Hepatocyte (in vitro differentiated cells): ENCODE measurements around the gene MAGEF1. TPM values are rescaled to one million over a fixed set of nuclear protein-coding genes. Genes with fewer than 3 reads are reported as not detected.

Source experiments
- DNase-seq: peaks from one replicate; pipeline ENCODE4 v3.0.0-alpha.2; 2016; ENCODE audit warnings: low spot score
- H2AFZ ChIP-seq: fragments of 200-600 bp; sonication (generic); 2 replicates; pipeline ENCODE4 v1.6.0; 2016; ENCODE audit warnings: antibody characterized with exemption, mild to moderate bottlenecking
- H3K27ac ChIP-seq: fragments of 200-600 bp; sonication (generic); 2 replicates; pipeline ENCODE4 v1.5.1; 2016; ENCODE audit warnings: mild to moderate bottlenecking
- H3K27me3 ChIP-seq: fragments of 200-600 bp; sonication (generic); 2 replicates; pipeline ENCODE4 v1.6.1; 2016
- H3K36me3 ChIP-seq: fragments of 200-600 bp; sonication (generic); replicated peaks from 2 replicates; pipeline ENCODE4 v1.5.1; 2016; ENCODE audit warnings: low read depth; ENCODE audit not compliant: insufficient read depth
- H3K4me1 ChIP-seq: fragments of 200-600 bp; sonication (generic); 2 replicates; pipeline ENCODE4 v1.5.1; 2016; ENCODE audit warnings: mild to moderate bottlenecking, moderate library complexity; ENCODE audit not compliant: insufficient read depth
- H3K4me2 ChIP-seq: fragments of 200-600 bp; sonication (generic); 2 replicates; pipeline ENCODE4 v1.6.0; 2016
- H3K4me3 ChIP-seq: fragments of 200-600 bp; sonication (generic); 2 replicates; pipeline ENCODE4 v1.5.1; 2016; ENCODE audit warnings: mild to moderate bottlenecking
- H3K79me2 ChIP-seq: fragments of 200-600 bp; sonication (generic); 2 replicates; pipeline ENCODE4 v1.6.0; 2017; ENCODE audit warnings: mild to moderate bottlenecking
- H3K9me2 ChIP-seq: fragments of 200-600 bp; sonication (generic); replicated peaks from 2 replicates; pipeline ENCODE4 v1.6.0; 2017; ENCODE audit warnings: mild to moderate bottlenecking; ENCODE audit not compliant: insufficient read depth
- H3K9me3 ChIP-seq: fragments of 200-600 bp; sonication (generic); 2 replicates; pipeline ENCODE4 v1.5.1; 2016; ENCODE audit warnings: low read depth, mild to moderate bottlenecking
- H4K20me1 ChIP-seq: fragments of 200-600 bp; sonication (generic); 2 replicates; pipeline ENCODE4 v1.6.0; 2016; ENCODE audit warnings: mild to moderate bottlenecking; ENCODE audit not compliant: insufficient read depth, poor library complexity, severe bottlenecking
- EZH2 ChIP-seq: fragments of 200-600 bp; sonication (generic); IDR thresholded peaks from 2 replicates; pipeline ENCODE4 v1.6.1; 2016; ENCODE audit warnings: antibody characterized with exemption, mild to moderate bottlenecking, borderline replicate concordance
- EZH2phosphoT487 ChIP-seq: fragments of 200-600 bp; sonication (generic); IDR thresholded peaks from one replicate; pipeline ENCODE4 v1.6.1; 2018; ENCODE audit warnings: antibody characterized with exemption, mild to moderate bottlenecking, low read depth, moderate library complexity; ENCODE audit not compliant: unreplicated experiment, severe bottlenecking
- WGBS: methylation state at CpG from one replicate; pipeline ENCODE4 v1.1.6; 2016; ENCODE audit warnings: low lambda C conversion rate; ENCODE audit errors: missing lambda C conversion rate; 5-methylcytosine and 5-hydroxymethylcytosine counted together
- polyA plus RNA-seq: library from polyadenylated mRNA; unstranded; fragments of >200 nt; fragmentation: Nextera tagmentation; extraction: Ambion mirVana; gene quantifications from 2 replicates; pipeline ENCODE4 v1.2.1, GENCODE V29; 2016
- total RNA-seq: library from RNA; depleted of rRNA; stranded (reverse); fragments of >200 nt; gene quantifications from 2 replicates; pipeline ENCODE4 v1.2.3, GENCODE V29; 2014
- TF ChIP-seq, protein P1 (sequence below): fragments of 200-600 bp; sonication (generic); IDR thresholded peaks from 2 replicates; pipeline ENCODE4 v1.5.1; 2016; ENCODE audit warnings: antibody characterized with exemption, mild to moderate bottlenecking; ENCODE audit not compliant: poor library complexity

Gene MAGEF1
- total and polyA plus RNA-seq, 2 experiments from 2014 or later, result 57.6 to 74.4 TPM

DNA sequence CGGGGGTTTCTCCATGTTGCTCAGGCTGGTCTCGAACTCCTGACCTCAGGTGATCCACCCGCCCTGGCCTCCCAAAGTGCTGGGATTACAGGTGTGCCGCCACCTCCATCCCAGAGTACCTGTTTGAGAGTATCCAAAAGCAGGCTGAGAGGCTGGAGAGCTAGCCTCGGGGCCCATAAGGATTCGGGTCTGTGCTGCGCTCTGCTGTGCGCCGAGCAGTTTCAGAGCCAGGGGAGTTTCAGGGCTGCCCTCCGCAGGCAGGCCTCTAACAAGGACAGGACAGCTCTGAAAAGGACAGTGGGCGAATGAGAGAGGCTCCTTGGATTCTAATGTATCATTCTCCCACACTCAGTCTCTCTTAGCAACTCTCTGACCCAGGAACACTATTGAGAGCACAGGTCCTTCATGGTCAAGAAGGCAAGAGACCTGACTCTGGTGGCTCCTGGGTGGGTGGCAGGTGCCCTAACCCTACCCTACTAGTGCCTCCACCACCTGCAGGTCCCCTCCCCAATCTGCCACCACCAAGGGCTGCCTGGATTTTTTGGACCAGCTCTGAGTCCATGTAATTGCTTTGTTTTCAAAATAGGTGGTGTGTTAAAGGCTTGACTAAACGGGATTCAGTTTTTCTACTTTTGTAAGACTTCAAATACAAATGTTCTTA is 27.8 kb downstream of the MAGEF1 start:
- no peaks in the 10 kb centered on the region for H4K20me1 ChIP-seq
- H3K4me2 ChIP-seq, result no peak overlapping the region
- H3K79me2 ChIP-seq, result no peaks in the 10 kb centered on the region
- no peaks in the 10 kb centered on the region for H3K27me3 ChIP-seq
- H3K27ac ChIP-seq, result no peak overlapping the region
- no peaks in the 10 kb centered on the region for H3K9me2 ChIP-seq
- no peaks in the 10 kb centered on the region for H3K36me3 ChIP-seq
- H3K4me3 ChIP-seq, result no peak overlapping the region
- no peak overlapping the region for H2AFZ ChIP-seq
- TF ChIP-seq, protein P1, sequence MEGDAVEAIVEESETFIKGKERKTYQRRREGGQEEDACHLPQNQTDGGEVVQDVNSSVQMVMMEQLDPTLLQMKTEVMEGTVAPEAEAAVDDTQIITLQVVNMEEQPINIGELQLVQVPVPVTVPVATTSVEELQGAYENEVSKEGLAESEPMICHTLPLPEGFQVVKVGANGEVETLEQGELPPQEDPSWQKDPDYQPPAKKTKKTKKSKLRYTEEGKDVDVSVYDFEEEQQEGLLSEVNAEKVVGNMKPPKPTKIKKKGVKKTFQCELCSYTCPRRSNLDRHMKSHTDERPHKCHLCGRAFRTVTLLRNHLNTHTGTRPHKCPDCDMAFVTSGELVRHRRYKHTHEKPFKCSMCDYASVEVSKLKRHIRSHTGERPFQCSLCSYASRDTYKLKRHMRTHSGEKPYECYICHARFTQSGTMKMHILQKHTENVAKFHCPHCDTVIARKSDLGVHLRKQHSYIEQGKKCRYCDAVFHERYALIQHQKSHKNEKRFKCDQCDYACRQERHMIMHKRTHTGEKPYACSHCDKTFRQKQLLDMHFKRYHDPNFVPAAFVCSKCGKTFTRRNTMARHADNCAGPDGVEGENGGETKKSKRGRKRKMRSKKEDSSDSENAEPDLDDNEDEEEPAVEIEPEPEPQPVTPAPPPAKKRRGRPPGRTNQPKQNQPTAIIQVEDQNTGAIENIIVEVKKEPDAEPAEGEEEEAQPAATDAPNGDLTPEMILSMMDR, result no peak
- TF ChIP-seq EZH2 (no peak), EZH2phosphoT487 (no peak)
- WGBS, result 98% methylated on average over 12 of the region's 12 CpGs
- peaks cover 35% of the 10 kb centered on the region for H3K4me1 ChIP-seq
- no peaks in the 10 kb centered on the region for H3K9me3 ChIP-seq
- DNase-seq, result no peak

DNA sequence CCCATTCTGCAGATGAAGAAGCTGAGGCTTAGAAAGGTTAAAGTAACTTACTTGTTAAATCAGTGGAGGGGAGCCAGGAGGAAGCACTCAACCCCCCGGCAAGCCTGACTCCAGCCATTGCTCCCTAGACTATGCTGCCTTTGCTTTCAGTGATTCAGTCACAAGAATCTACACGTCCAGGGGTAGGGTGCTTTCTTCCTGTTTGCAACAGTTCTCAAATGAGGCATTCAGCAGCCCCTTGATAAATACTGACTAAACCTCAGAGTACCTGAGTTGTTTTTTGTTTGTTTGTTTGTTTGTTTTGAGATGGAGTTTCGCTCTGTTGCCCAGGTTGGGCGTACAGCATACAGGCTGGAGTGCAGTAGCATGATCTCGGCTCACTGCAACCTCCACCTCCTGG is 28.6 kb downstream of the MAGEF1 start:
- Histone ChIP-seq H3K36me3 (no peaks in the 10 kb centered on the region), H3K9me2 (no peaks in the 10 kb centered on the region), H3K27ac (no peak overlapping the region), H3K9me3 (no peaks in the 10 kb centered on the region), H3K4me2 (no peak overlapping the region), H3K4me1 (peaks cover 35% of the 10 kb centered on the region), H3K4me3 (no peak overlapping the region), H4K20me1 (no peaks in the 10 kb centered on the region), H3K79me2 (no peaks in the 10 kb centered on the region), H2AFZ (no peak overlapping the region), H3K27me3 (no peaks in the 10 kb centered on the region)
- 82% methylated on average over 5 of the region's 5 CpGs for WGBS
- no peak for TF ChIP-seq EZH2
- TF ChIP-seq, protein P1, result no peak
- TF ChIP-seq EZH2phosphoT487, result no peak
- DNase-seq, result no peak

DNA sequence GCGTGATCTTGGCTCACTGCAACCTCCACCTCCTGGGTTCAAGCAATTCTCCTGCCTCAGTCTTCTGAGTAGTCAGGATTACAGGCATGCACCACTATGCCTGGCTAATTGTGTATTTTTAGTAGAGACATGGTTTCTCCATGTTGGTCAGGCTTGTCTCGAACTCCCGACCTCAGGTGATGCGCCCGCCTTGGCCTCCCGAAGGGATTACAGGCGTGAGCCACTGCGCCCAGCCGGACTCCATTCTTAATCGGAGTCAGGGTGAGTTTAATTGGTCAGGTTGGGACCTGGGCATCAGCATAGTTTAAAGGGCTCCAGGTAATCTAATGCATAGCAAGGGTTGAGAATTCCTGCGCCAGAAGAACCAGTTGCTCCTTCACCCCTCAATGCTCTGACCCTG is 29.2 kb downstream of the MAGEF1 start:
- 95% methylated on average over 11 of the region's 11 CpGs for WGBS
- Histone ChIP-seq H3K4me3 (no peak overlapping the region), H3K4me2 (no peak overlapping the region), H3K79me2 (no peaks in the 10 kb centered on the region), H3K4me1 (peaks cover 35% of the 10 kb centered on the region), H3K36me3 (no peaks in the 10 kb centered on the region), H3K9me3 (no peaks in the 10 kb centered on the region), H3K9me2 (no peaks in the 10 kb centered on the region), H2AFZ (no peak overlapping the region), H4K20me1 (no peaks in the 10 kb centered on the region), H3K27me3 (no peaks in the 10 kb centered on the region), H3K27ac (no peak overlapping the region)
- no peak for DNase-seq
- TF ChIP-seq EZH2, result no peak
- TF ChIP-seq EZH2phosphoT487, result no peak
- TF ChIP-seq, protein P1, result no peak
